ENCODE results near the gene GOLT1A. TPM values are rescaled to one million over a fixed set of nuclear protein-coding genes. Genes with fewer than 3 reads are reported as not detected.
A peak's percentile ranks its signal among the peaks of the same experiment; 100 is the strongest.

Gene GOLT1A
- polyA plus RNA-seq, 1 donor: 113 TPM

DNA sequence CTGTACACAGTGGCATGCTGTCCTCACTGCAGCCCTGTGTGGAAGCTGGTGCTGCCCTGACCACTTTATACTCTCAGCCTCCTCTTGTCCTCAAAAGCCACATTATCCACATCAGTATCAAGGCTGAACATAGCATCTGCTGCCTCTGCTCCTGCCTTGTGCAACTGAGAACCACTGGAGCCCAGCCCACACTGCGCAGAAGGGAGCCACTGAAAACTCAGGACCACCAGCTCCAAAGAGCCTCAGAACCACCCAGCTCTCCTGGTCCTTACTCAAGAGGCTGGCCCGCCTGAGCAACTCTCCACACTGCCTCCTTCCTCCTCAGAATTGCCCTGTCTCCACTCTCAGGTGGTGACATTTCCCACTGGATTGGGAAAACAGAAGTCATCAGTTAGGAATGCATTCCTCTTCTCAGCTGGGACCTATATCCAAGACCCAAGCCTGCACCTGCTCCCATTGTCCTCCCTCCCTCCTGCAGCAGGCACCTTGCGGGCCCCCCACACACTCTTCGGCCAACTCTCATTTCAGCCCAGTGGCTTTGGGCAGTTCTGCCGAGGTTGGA lies 10.5 kb downstream of the GOLT1A start:
- DNase-seq: no peak
- Histone ChIP-seq H3K27me3 (ENCODE audit: control insufficient read depth, insufficient read depth, low read length) (no peaks in the 10 kb centered on the region), H3K27ac (ENCODE audit: low read length) (no peak overlapping the region), H3K4me3 (ENCODE audit: low read length) (no peak overlapping the region), H3K36me3 (ENCODE audit: control insufficient read depth, insufficient read depth, low read length) (peaks cover 3% of the 10 kb centered on the region), H3K9me3 (ENCODE audit: control insufficient read depth, low read depth, low read length) (no peaks in the 10 kb centered on the region), H3K4me1 (ENCODE audit: control insufficient read depth, insufficient read depth, low read length) (peaks cover 24% of the 10 kb centered on the region)
- WGBS (ENCODE audit: insufficient coverage, low lambda C conversion rate): no CpG with 5 or more reads among the region's 5 CpGs

GRCh38 chr1:204202481-204202880 lies 11.3 kb downstream of the GOLT1A start:
- WGBS (ENCODE audit: insufficient coverage, low lambda C conversion rate): no CpG with 5 or more reads among the region's 4 CpGs
- no peak overlapping the region for H3K27ac ChIP-seq (ENCODE audit: low read length)
- H3K4me3 ChIP-seq (ENCODE audit: low read length): no peak overlapping the region
- H3K4me1 ChIP-seq (ENCODE audit: control insufficient read depth, insufficient read depth, low read length): peaks cover 28% of the 10 kb centered on the region
- DNase-seq: no peak
- no peaks in the 10 kb centered on the region for H3K27me3 ChIP-seq (ENCODE audit: control insufficient read depth, insufficient read depth, low read length)
- no peaks in the 10 kb centered on the region for H3K9me3 ChIP-seq (ENCODE audit: control insufficient read depth, low read depth, low read length)
- H3K36me3 ChIP-seq (ENCODE audit: control insufficient read depth, insufficient read depth, low read length): peaks cover 3% of the 10 kb centered on the region

GRCh38 chr1:204201348-204202040 lies 12.3 kb downstream of the GOLT1A start:
- H3K9me3 ChIP-seq (ENCODE audit: control insufficient read depth, low read depth, low read length): no peaks in the 10 kb centered on the region
- peaks cover 3% of the 10 kb centered on the region for H3K36me3 ChIP-seq (ENCODE audit: control insufficient read depth, insufficient read depth, low read length)
- H3K4me1 ChIP-seq (ENCODE audit: control insufficient read depth, insufficient read depth, low read length): peaks cover 23% of the 10 kb centered on the region
- H3K27ac ChIP-seq (ENCODE audit: low read length): no peak overlapping the region
- no peaks in the 10 kb centered on the region for H3K27me3 ChIP-seq (ENCODE audit: control insufficient read depth, insufficient read depth, low read length)
- no peak overlapping the region for H3K4me3 ChIP-seq (ENCODE audit: low read length)
- DNase-seq: no peak
- WGBS (ENCODE audit: insufficient coverage, low lambda C conversion rate): no CpG with 5 or more reads among the region's 12 CpGs

DNA sequence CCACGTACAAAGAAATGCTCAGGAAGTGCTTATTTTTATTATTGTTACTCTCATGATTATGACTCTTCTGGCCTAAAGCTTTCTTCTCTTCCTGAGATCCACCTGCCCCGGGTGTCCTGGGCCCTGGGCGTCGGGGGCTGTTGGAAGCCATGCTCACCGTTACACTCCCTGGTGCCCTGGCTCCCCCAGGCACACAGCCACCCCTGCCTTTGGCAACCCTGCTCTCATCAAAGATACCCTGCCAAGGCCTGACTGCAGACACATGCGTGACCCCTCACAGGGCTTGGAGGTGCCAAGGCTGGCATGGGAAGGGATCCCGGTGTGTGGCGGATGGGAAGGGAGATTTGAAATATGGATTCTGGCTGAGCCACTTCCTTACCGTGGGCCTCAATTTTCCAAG lies 14.2 kb downstream of the GOLT1A start:
- Histone ChIP-seq H3K36me3 (ENCODE audit: control insufficient read depth, insufficient read depth, low read length) (peaks cover 3% of the 10 kb centered on the region), H3K27me3 (ENCODE audit: control insufficient read depth, insufficient read depth, low read length) (no peaks in the 10 kb centered on the region), H3K27ac (ENCODE audit: low read length) (peak overlapping the region; percentile 33), H3K4me1 (ENCODE audit: control insufficient read depth, insufficient read depth, low read length) (peaks cover 28% of the 10 kb centered on the region), H3K4me3 (ENCODE audit: low read length) (no peak overlapping the region), H3K9me3 (ENCODE audit: control insufficient read depth, low read depth, low read length) (no peaks in the 10 kb centered on the region)
- DNase-seq: no peak
- no CpG with 5 or more reads among the region's 9 CpGs for WGBS (ENCODE audit: insufficient coverage, low lambda C conversion rate)

- H3K9me3 ChIP-seq (ENCODE audit: control insufficient read depth, low read depth, low read length): no peaks in the 10 kb centered on the region
- DNase-seq: peak; percentile 54 to 69
- WGBS (ENCODE audit: insufficient coverage, low lambda C conversion rate): no CpG with 5 or more reads among the region's 18 CpGs
- no peak overlapping the region for H3K4me3 ChIP-seq (ENCODE audit: low read length)
- H3K27ac ChIP-seq (ENCODE audit: low read length): peak overlapping the region; percentile 50
- H3K4me1 ChIP-seq (ENCODE audit: control insufficient read depth, insufficient read depth, low read length): peaks cover 37% of the 10 kb centered on the region
- no peaks in the 10 kb centered on the region for H3K27me3 ChIP-seq (ENCODE audit: control insufficient read depth, insufficient read depth, low read length)
- peaks cover 3% of the 10 kb centered on the region for H3K36me3 ChIP-seq (ENCODE audit: control insufficient read depth, insufficient read depth, low read length)
Measured at GRCh38 chr1:204198348-204199340, 15.1 kb downstream of the GOLT1A start.

GRCh38 chr1:204197068-204197467 lies 16.7 kb downstream of the GOLT1A start:
- WGBS (ENCODE audit: insufficient coverage, low lambda C conversion rate): no CpG with 5 or more reads among the region's 5 CpGs
- no peaks in the 10 kb centered on the region for H3K9me3 ChIP-seq (ENCODE audit: control insufficient read depth, low read depth, low read length)
- no peak for DNase-seq
- no peak overlapping the region for H3K27ac ChIP-seq (ENCODE audit: low read length)
- H3K4me1 ChIP-seq (ENCODE audit: control insufficient read depth, insufficient read depth, low read length): peaks cover 53% of the 10 kb centered on the region
- no peaks in the 10 kb centered on the region for H3K27me3 ChIP-seq (ENCODE audit: control insufficient read depth, insufficient read depth, low read length)
- no peak overlapping the region for H3K4me3 ChIP-seq (ENCODE audit: low read length)
- no peaks in the 10 kb centered on the region for H3K36me3 ChIP-seq (ENCODE audit: control insufficient read depth, insufficient read depth, low read length)

DNA sequence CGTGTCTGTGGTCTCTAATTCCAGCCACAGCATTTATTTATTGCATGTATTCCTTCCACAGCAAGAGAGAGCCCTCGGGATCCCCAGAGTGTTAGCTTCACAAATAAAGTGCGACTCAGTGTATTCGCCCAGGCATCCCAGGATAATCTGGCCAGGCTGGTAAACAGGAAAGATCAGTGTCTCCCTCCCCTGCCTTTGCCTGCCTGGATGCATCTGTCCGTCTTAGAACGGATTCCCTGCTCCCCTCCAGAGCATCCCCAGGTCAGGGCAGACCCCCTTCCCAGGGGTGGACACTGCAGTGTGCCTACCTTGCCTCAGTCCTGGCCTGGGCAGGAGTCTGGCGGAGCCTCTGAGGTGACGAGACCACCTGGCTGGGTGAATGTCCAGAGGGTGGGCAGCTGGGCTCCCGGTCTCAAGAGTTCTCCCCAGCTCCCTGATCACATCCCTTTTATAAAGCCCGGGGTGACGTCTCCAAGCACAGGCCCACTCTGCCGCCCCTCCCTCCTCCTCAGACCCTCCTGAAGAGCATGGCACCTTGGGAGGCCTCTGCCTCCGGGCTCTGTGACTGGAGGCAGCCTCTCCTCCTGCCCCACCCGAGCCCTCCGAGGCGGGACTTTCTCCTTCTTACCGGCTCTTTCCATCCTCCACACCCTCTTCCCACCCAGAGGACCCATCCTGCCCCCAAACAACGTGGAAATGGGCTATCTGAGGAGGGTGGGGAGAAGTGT lies 17.6 kb downstream of the GOLT1A start, which contains the start of gene KISS1:
Gene KISS1, minus strand, starts transcription at position 424 of the 728 bp plus-strand sequence. CDS start 3,615 bp downstream, outside the sequence.
- H3K4me1 ChIP-seq (ENCODE audit: control insufficient read depth, insufficient read depth, low read length): peaks cover 61% of the 10 kb centered on the region

DNA sequence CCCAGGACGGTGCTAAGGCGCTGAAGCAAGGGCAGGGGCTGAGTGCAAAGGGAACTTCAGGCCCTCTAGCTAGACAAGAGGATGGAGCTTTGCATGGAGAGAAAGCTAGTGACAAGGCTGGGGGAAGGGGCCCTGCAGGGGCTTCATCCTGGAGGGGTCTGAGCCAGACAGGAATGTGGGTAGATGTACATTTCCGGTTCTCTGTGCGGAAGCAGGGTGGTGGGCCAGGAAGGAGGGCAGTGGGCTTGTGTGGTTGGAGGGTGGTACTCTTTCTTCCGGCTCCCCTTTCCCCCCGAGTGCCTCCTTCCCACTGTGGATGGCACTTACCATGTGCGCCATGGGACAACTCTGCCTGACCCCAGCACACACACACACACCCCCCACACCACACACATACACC lies 19.0 kb downstream of the GOLT1A start:
- no peak for DNase-seq
- no peaks in the 10 kb centered on the region for H3K9me3 ChIP-seq (ENCODE audit: control insufficient read depth, low read depth, low read length)
- peaks cover 70% of the 10 kb centered on the region for H3K4me1 ChIP-seq (ENCODE audit: control insufficient read depth, insufficient read depth, low read length)
- no CpG with 5 or more reads among the region's 7 CpGs for WGBS (ENCODE audit: insufficient coverage, low lambda C conversion rate)
- H3K27ac ChIP-seq (ENCODE audit: low read length): peak overlapping the region; percentile 47
- no peaks in the 10 kb centered on the region for H3K27me3 ChIP-seq (ENCODE audit: control insufficient read depth, insufficient read depth, low read length)
- H3K36me3 ChIP-seq (ENCODE audit: control insufficient read depth, insufficient read depth, low read length): no peaks in the 10 kb centered on the region
- H3K4me3 ChIP-seq (ENCODE audit: low read length): no peak overlapping the region

More for the DNA sequence above, 17.6 kb downstream of the GOLT1A start, which contains the start of gene KISS1:
- H3K9me3 ChIP-seq (ENCODE audit: control insufficient read depth, low read depth, low read length): no peaks in the 10 kb centered on the region
- no peaks in the 10 kb centered on the region for H3K36me3 ChIP-seq (ENCODE audit: control insufficient read depth, insufficient read depth, low read length)
- 20% methylated on average over 3 of the region's 18 CpGs for WGBS (ENCODE audit: insufficient coverage, low lambda C conversion rate)
- DNase-seq: no peak
- H3K4me3 ChIP-seq (ENCODE audit: low read length): no peak within 1 kb of the TSS
- no peak within 1 kb of the TSS for H3K27ac ChIP-seq (ENCODE audit: low read length)
- H3K27me3 ChIP-seq (ENCODE audit: control insufficient read depth, insufficient read depth, low read length): no peaks in the 10 kb centered on the region

DNA sequence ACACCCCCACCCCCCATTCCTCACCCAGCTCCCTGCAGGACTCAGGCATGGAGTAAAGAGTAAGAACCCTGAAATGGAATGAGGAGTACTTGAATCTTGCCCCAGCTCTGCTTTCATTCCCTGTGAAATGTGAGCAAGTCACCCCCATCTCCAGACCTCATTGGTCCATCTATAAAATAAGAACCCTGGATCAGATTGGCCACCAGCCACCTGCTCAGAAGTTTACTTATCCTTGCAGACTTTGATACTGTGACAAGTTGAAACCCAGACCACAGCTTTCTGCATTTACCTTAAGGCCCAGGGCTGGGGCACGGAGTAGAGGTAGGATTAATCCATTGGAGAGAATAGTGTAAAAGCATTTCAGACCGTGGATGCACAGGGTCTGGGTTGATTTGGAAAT lies 19.7 kb downstream of the GOLT1A start:
- no peaks in the 10 kb centered on the region for H3K27me3 ChIP-seq (ENCODE audit: control insufficient read depth, insufficient read depth, low read length)
- no peaks in the 10 kb centered on the region for H3K9me3 ChIP-seq (ENCODE audit: control insufficient read depth, low read depth, low read length)
- peak overlapping the region; percentile 47 for H3K27ac ChIP-seq (ENCODE audit: low read length)
- H3K4me3 ChIP-seq (ENCODE audit: low read length): no peak overlapping the region
- DNase-seq: peak; percentile 59 to 85
- H3K4me1 ChIP-seq (ENCODE audit: control insufficient read depth, insufficient read depth, low read length): peaks cover 66% of the 10 kb centered on the region
- no peaks in the 10 kb centered on the region for H3K36me3 ChIP-seq (ENCODE audit: control insufficient read depth, insufficient read depth, low read length)
- no CpG with 5 or more reads among the region's 2 CpGs for WGBS (ENCODE audit: insufficient coverage, low lambda C conversion rate)
